Measurements from ENCODE around the gene TMEM164.

DNA sequence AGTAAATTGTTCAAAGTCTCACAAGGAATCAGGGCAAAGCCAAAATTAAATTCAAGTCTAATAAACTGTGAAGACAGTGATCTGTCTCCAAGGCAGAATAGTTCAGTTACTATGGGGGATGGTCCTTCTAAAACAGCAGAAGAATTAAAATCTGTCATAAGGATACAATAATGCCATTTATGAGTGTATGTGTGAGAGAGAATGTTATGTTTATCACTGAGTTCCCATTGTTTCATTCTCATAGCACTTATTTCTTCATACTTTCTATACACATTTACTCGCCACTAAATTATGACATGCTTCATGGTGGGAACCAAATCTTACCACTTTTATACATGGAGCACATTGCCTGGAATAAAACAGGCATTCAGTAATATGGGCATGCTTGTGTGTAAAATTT is 212.5 kb downstream of the TMEM164 start:
- TF ChIP-seq, protein P1, sequence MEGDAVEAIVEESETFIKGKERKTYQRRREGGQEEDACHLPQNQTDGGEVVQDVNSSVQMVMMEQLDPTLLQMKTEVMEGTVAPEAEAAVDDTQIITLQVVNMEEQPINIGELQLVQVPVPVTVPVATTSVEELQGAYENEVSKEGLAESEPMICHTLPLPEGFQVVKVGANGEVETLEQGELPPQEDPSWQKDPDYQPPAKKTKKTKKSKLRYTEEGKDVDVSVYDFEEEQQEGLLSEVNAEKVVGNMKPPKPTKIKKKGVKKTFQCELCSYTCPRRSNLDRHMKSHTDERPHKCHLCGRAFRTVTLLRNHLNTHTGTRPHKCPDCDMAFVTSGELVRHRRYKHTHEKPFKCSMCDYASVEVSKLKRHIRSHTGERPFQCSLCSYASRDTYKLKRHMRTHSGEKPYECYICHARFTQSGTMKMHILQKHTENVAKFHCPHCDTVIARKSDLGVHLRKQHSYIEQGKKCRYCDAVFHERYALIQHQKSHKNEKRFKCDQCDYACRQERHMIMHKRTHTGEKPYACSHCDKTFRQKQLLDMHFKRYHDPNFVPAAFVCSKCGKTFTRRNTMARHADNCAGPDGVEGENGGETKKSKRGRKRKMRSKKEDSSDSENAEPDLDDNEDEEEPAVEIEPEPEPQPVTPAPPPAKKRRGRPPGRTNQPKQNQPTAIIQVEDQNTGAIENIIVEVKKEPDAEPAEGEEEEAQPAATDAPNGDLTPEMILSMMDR (IDR thresholded peaks at IDR 0.05; ENCODE audit: low read length): no peak
- TF ChIP-seq EZH2 (optimal IDR thresholded peaks at IDR 0.05; ENCODE audit: low read depth, low read length) (no peak), EZH2phosphoT487 (IDR thresholded peaks at IDR 0.05; ENCODE audit: low read length) (no peak)

All from MM.1S (cell line).